Measurements from ENCODE around the gene MIDN.

GRCh38 chr19:1300744-1301490 lies 52.5 kb downstream of the MIDN start:
- TF ChIP-seq EZH2 (IDR thresholded peaks at IDR 0.05; ENCODE audit: low read length, missing control alignments) (no peak), CTCF (conservative IDR thresholded peaks at IDR 0.05 in 1 of 2, IDR thresholded peaks at IDR 0.05 in 1 of 2; ENCODE audit: low read depth in 1 of 2, low read length in 2 of 2) (no peak)
